Stimulated activated naive B cell treated with anti-CD40 and anti-IgM and Interleukin-4, amounts not matched to agents 10 μg/mL and 1 μg/mL and 100 μg/mL, for 72 hours (primary cell): ENCODE measurements around the gene ITGB3.

Experiments used
- ATAC-seq, 2 donors: fragments of 150-1000 bp; cut with Tn5 transposase; replicated peaks; 2 replicates each; pipeline ENCODE4 v1.10.0; 2021; ENCODE audit warnings: moderate library complexity in 1 of 2
- DNase-seq: peaks from one replicate; pipeline ENCODE4 v3.0.0; 2021
- H3K27ac Mint-ChIP-seq: one replicate; pipeline ENCODE4 v1.8.0; 2022; ENCODE audit warnings: mild to moderate bottlenecking, mixed read lengths
- H3K27me3 Mint-ChIP-seq, 2 donors: one replicate each; pipeline ENCODE4 v1.8.0; 2022; ENCODE audit warnings: mixed read lengths in 2 of 2
- H3K36me3 Mint-ChIP-seq, 2 donors: one replicate each; pipeline ENCODE4 v1.8.0; 2022; ENCODE audit warnings: mixed read lengths in 2 of 2, mild to moderate bottlenecking in 1 of 2
- H3K4me1 Mint-ChIP-seq, 2 donors: one replicate each; pipeline ENCODE4 v1.8.0; 2022; ENCODE audit warnings: mixed read lengths in 2 of 2, mild to moderate bottlenecking in 1 of 2
- H3K4me3 Mint-ChIP-seq, 2 donors: one replicate each; pipeline ENCODE4 v1.8.0; 2022; ENCODE audit warnings: mild to moderate bottlenecking in 2 of 2, mixed read lengths in 2 of 2, moderate library complexity in 1 of 2
- H3K9me3 Mint-ChIP-seq, 2 donors: one replicate each; pipeline ENCODE4 v1.8.0; 2022; ENCODE audit warnings: mixed read lengths in 2 of 2, mild to moderate bottlenecking in 1 of 2

The ITGB3 gene

DNA sequence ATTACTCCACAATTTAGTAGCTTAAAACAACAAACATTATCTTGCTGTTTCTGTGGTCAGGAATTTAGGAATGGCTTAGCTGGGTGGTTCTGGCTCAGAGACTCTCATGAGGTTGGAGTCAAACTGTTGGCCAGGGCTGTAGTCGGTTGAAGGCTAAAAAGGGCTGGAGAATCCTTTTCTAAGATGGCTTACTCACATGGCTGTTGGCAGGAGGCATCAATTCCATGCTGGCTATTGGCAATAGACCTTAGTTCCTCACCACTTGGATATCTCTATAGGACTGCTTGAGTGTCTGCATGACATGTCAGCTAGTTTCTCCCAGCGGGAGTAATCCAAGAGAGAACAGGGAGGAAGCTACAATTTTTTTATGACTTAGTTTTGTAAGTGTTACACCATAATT lies 63.5 kb downstream of the ITGB3 start:
- Mint-ChIP-seq H3K27me3 (no peaks in the 10 kb centered on the region), H3K4me1 (peaks cover 3 to 10% of the 10 kb centered on the region in 2 donors), H3K4me3 (no peak overlapping the region), H3K36me3 (peaks cover 8 to 10% of the 10 kb centered on the region in 2 donors), H3K27ac (no peak overlapping the region), H3K9me3 (peaks cover 4 to 5% of the 10 kb centered on the region in 2 donors)
- DNase-seq (no peak), ATAC-seq (no peak)

DNA sequence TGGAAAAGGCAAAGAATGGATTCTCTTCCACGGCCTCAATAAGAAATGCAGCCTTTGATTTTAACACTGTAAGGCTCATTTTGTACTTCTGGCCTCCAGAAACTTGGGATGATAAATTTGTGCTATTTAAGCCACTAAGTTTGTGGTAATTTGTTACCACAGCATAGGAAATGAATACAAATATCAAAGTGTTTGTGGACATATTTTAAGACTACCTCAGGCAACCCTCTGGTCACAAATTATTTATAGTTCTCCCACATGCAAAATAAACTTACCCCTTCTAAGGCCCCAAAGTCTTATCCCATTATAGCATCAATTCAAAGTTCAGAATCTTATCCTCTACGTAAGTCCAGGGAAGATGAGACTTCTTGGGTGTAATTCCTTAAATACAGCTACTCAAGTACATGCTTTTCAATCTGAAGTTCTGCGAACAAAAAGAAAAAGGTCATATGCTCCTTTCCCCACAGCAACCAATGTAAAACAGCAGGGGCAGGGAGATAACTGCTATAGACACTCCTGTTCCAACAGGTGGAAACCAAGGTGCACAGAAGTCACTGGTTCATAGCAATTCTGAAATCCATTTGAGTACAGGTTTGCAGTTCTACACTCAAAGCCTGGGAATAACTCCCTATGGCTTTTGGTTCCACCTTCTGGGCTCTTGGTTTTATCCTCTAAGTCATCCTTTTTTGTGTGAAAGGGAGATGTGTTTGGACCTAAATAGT lies 64.7 kb downstream of the ITGB3 start:
- H3K27me3 Mint-ChIP-seq: no peaks in the 10 kb centered on the region
- peaks cover 8% of the 10 kb centered on the region in 2 donors for H3K36me3 Mint-ChIP-seq
- ATAC-seq: no peak
- DNase-seq: no peak
- H3K4me1 Mint-ChIP-seq: peaks cover 9 to 20% of the 10 kb centered on the region in 2 donors
- H3K4me3 Mint-ChIP-seq: no peak overlapping the region
- H3K9me3 Mint-ChIP-seq: peaks cover 4 to 5% of the 10 kb centered on the region in 2 donors
- no peak overlapping the region for H3K27ac Mint-ChIP-seq

DNA sequence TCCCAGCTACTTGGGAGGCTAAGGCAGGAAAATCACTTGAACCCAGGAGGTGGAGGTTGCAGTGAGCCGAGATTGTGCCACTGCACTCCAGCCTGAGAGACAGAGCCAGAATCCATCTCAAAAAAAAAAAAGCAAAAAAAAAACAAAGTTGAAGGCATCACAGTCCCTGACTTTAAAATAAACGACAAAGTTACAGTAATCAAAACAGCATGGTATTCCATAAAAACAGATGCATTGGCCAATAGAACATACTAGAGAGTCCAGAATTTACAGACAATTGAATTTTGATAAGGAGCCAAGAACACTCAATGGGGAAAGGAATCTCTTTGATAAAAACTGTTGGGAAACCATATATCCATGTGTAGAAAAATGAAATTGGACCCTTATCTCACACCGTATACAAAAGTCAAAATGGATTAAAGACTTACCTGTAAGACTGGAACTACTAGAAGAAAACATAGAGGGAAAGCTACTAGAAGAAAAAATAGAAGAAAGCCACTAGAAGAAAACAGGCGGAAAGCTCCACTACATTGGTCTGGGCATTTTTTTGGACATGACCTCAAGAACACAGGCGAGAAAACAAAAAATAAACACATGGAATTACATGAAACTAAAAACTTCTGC lies 67.4 kb downstream of the ITGB3 start:
- no peaks in the 10 kb centered on the region for H3K27me3 Mint-ChIP-seq
- peaks cover 16 to 18% of the 10 kb centered on the region in 2 donors for H3K4me1 Mint-ChIP-seq
- H3K4me3 Mint-ChIP-seq: no peak overlapping the region
- H3K9me3 Mint-ChIP-seq: peaks cover 4 to 5% of the 10 kb centered on the region in 2 donors
- ATAC-seq (no peak), DNase-seq (no peak)
- peak overlapping the region; percentile 51 for H3K27ac Mint-ChIP-seq
- H3K36me3 Mint-ChIP-seq: peaks cover 4 to 5% of the 10 kb centered on the region in 2 donors

DNA sequence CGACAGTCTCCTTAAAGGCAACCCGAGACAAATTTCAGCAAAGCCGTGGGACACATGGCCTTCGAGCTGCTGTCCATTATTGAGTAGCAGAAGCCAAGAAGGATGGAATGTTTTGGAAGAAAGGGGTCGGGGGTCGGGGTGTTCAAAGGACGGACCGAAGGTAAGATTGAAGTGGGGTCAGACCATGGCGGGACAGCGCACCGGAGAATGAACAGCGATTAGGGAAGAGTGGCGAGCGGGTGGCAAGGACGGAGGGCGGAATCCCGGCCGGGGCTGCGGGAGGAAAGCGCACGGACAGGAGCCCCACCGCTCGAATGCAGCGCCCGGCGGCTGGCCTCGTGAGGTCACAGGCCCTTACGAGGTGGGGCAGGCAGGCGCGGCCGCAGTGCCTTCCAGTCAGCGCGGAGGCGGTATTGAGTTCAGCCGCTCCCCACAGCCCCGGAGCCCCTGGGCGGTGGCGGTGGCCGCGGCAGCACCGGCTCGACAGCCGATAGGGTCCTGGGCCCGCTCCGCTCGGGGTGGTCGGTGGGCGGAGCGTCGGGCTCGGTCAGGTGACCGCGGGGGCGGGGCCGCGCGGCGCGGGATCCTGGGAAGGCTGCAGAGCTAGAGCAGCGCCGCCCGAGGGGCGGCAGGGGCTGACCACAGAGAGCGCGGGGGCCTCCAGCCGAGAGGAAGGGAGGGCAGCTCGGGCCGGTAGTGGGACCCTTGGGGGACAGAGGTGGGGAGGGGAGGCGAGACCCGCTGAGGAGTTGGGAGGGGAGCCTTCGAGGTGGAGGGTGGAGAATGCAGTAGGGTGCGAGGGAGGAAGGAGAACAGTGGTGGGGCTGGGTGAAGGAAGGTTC lies 70.0 kb downstream of the ITGB3 start, which contains the start of gene EFCAB13:
Gene EFCAB13, plus strand, starts transcription at position 574 of the 842 bp plus-strand sequence. CDS start 4,399 bp downstream, outside the sequence.
- Mint-ChIP-seq H3K27ac (peak within 1 kb of the TSS; percentile 99), H3K36me3 (peaks cover 4 to 9% of the 10 kb centered on the region in 2 donors), H3K9me3 (peaks cover 4 to 5% of the 10 kb centered on the region in 2 donors), H3K4me1 (peaks cover 17 to 18% of the 10 kb centered on the region in 2 donors), H3K27me3 (no peaks in the 10 kb centered on the region), H3K4me3 (peak within 1 kb of the TSS; percentile 95 to 99)
- peak; percentile 83 to 86 for ATAC-seq
- peak; percentile 88 for DNase-seq

DNA sequence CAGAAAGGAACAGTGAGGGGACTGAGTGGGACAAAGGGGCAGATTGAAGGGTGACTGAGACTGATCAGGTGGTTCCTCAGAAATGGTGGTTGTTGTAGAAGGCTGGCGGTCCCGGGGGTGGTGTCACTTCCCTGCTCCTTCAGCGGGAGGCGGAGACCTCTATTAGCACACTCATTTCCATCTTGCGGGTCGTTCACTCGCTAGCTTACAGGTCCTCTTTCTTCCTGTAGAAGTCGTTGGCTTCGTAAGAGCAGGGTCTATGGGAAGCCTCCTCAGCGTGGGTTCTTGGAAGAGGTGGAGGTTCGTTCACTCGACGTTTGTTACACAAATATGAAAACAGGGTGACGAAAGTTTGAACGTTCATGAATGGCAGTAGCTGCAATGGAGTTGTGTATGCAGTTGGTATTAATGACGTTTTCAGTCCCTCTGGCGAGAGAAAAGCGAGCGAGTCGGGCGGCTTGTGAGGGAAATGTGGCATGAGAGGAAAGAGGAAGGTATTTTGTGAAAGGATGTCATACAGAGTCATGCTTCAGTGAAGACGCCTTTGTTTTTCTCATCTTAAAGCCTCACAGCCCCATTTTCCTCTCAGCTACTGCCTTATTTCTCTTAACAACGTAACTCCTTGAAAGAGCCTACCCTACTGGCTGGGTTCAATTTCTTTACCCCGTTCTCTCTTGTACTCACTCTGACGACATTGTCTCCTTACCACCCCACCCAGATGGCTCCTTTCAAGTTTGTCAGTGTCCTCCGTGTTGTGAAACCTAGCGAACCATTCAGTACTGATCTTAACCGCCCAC lies 70.8 kb downstream of the ITGB3 start:
- H3K27me3 Mint-ChIP-seq: no peaks in the 10 kb centered on the region
- peak; percentile 73 for DNase-seq
- peak overlapping the region; percentile 95 to 99 for H3K4me3 Mint-ChIP-seq
- ATAC-seq: peak; percentile 76
- H3K9me3 Mint-ChIP-seq: peaks cover 4 to 5% of the 10 kb centered on the region in 2 donors
- H3K36me3 Mint-ChIP-seq: peaks cover 4 to 12% of the 10 kb centered on the region in 2 donors
- peaks cover 17 to 18% of the 10 kb centered on the region in 2 donors for H3K4me1 Mint-ChIP-seq
- peak overlapping the region; percentile 99 for H3K27ac Mint-ChIP-seq

DNA sequence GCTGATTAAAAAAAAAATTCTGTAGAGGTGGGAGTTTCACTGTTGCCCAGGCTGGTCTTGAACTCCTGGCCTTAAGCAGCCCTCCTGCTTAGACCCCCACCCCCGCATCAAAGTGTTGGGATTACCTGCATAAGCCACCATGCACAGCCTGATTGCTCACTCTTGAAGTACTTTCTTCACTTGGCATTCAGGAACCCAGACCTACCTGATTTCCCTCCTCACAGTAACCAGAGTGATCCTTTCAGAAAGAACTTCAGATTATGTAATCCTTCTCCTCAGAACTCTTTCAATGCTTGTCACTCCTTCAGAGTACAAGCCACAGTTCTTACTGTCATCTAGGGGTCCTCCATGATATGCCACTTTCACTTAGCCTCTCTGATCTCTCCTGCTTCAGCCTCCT lies 71.5 kb downstream of the ITGB3 start:
- peak overlapping the region; percentile 99 for H3K27ac Mint-ChIP-seq
- peak overlapping the region; percentile 95 to 99 for H3K4me3 Mint-ChIP-seq

DNA sequence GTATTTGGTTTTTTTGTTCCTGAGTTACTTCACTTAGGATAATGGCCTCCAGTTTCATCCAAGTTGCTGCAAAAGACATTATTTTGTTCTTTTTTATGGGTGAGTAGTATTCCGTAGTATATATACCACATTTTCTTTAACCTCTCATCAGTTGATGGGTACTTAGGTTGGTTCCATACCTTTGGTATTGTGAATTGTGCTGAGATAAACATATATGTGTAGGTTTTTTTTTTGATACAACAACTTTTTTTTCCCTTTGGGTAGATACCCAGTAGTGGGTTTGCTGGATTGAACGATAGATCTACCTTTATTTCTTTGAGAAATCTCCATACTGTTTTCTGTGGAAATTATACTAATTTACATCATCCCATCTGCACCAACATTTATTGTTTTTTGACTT lies 76.9 kb downstream of the ITGB3 start:
- Mint-ChIP-seq H3K9me3 (no peaks in the 10 kb centered on the region), H3K27me3 (no peaks in the 10 kb centered on the region), H3K36me3 (peaks cover 29 to 45% of the 10 kb centered on the region in 2 donors), H3K4me1 (peaks cover 2% of the 10 kb centered on the region in 2 donors), H3K4me3 (no peak overlapping the region), H3K27ac (no peak overlapping the region)
- DNase-seq (no peak), ATAC-seq (no peak)

More for the DNA sequence above, 71.5 kb downstream of the ITGB3 start:
- ATAC-seq: no peak
- Mint-ChIP-seq H3K36me3 (peaks cover 4 to 16% of the 10 kb centered on the region in 2 donors), H3K4me1 (peaks cover 17 to 18% of the 10 kb centered on the region in 2 donors), H3K27me3 (no peaks in the 10 kb centered on the region), H3K9me3 (peaks cover 4 to 5% of the 10 kb centered on the region in 2 donors)
- no peak for DNase-seq

DNA sequence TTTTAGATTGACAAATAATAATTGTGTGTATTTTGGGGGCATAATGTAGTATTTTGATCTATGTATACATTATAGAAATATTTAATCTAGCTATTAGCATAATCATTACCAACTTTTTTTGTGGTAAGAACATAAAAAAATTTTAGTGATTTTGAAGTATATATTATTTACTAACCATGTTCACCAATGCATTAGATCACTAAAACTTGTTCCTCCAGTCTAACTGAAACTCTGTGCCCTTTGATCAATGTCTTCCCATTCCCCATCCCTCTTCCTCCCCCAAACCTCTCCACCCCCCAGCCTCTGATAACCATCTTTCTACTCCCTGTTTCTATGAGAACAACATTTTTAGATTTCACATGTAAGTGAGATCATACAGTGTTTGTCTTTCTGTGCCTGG lies 78.7 kb downstream of the ITGB3 start:
- Mint-ChIP-seq H3K36me3 (peaks cover 34 to 52% of the 10 kb centered on the region in 2 donors), H3K27ac (no peak overlapping the region), H3K4me3 (no peak overlapping the region)

DNA sequence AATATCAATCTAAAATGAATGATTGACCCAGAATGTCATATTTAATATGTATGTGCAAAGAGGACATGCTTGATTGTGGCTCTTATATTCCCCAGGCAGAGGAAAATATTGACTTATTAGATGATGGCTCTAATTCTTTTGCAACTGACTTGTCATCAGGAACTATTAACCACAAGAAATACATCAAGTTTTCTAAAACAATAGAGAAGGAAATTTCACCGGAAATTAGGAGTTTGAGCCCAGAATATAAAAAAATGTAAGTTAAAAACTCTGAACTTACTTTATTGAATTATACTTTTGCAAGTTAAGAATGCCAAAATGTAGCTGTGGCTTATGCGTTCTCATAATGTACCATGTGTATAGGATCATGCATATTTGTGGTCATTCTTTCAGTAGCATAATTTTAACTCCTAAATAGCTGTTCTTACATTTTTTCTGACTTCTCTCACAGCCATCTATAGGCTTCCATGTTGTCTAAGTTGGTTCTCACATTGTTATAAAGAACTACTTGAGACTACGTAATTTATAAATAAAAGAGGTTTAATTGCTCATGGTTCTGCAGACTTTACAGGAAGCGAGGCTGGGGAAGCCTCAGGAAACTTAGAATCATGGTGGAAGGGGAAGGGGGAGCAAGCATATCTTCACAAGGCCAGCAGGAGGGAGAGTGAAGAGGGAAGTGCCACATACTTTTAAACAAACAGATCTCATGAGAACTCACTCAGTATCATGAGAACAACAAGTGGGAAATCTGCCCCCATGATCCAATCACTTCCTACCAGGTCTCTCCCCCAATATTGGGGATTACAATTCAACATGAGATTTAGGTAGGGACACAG lies 81.7 kb downstream of the ITGB3 start:
- DNase-seq: no peak
- H3K27ac Mint-ChIP-seq: peak overlapping the region; percentile 56
- no peak for ATAC-seq
- H3K27me3 Mint-ChIP-seq: no peaks in the 10 kb centered on the region
- no peaks in the 10 kb centered on the region for H3K4me1 Mint-ChIP-seq
- H3K9me3 Mint-ChIP-seq: no peaks in the 10 kb centered on the region
- peaks cover 40 to 49% of the 10 kb centered on the region in 2 donors for H3K36me3 Mint-ChIP-seq
- H3K4me3 Mint-ChIP-seq: no peak overlapping the region

More for the DNA sequence above, 78.7 kb downstream of the ITGB3 start:
- Mint-ChIP-seq H3K27me3 (no peaks in the 10 kb centered on the region), H3K9me3 (no peaks in the 10 kb centered on the region), H3K4me1 (peaks cover 0 to 1% of the 10 kb centered on the region in 2 donors)
- no peak for ATAC-seq
- DNase-seq: no peak

DNA sequence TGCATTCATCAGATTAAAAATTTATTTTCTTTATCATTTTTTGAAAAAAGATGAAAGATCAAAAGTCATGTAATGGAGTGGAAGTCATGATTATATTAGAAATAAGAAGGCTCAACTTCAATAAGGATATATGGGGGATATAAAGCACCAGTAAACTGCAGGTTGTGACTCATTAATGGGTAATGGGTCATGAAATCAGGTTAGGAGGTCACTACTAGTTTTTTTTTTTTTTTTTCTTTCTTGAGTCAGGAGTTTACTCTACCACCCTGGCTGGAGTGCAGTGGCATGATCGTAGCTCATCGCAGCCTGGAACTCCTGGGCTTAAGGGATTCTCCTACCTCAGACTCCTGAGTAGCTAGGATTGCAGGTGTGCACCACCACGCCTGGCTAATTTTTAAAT lies 84.4 kb downstream of the ITGB3 start:
- Mint-ChIP-seq H3K9me3 (no peaks in the 10 kb centered on the region), H3K4me1 (no peaks in the 10 kb centered on the region), H3K36me3 (peaks cover 30 to 41% of the 10 kb centered on the region in 2 donors), H3K4me3 (no peak overlapping the region), H3K27ac (no peak overlapping the region), H3K27me3 (no peaks in the 10 kb centered on the region)
- no peak for ATAC-seq
- DNase-seq: no peak

DNA sequence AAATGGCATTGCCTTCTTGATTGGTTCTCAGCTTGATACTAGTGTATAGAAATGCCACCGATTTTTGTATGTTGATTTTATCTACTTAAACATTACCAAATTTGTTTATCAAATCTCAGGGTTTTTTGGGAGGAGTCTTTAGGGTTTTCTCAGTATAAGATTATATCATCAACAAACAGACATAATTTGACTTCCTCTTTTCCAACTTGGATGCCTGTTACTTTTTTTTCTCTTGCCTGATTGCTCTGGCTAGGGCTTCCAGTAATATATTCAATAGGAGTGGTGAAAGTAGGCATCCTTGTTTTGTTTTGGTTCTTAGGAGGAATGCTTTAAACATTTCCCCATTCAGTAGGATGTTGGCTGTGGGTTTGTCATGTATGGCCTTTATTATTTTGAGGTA lies 99.2 kb downstream of the ITGB3 start:
- ATAC-seq (no peak), DNase-seq (no peak)
- Mint-ChIP-seq H3K36me3 (peaks cover 39 to 40% of the 10 kb centered on the region in 2 donors), H3K4me1 (peaks cover 4 to 14% of the 10 kb centered on the region in 2 donors), H3K27me3 (no peaks in the 10 kb centered on the region), H3K9me3 (no peaks in the 10 kb centered on the region), H3K27ac (no peak overlapping the region), H3K4me3 (no peak overlapping the region)

DNA sequence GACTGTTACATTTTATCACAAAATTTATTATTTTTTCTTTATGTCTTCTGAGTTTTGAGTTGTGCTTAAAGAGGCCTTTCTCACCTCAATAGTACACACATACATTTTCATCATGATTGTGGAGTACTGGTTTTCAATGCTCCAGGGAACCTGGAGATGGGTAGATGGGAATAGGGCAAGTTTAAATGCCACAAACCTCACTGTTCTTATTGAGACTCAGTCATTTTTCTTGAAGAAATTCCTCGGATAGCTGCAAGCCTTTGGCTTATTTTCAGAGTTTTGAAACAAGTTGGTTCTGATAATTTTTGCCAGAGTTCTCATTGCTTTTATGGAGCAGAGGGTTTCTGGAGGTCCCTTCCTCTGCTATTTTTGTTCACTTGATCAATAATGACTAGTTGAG lies 105.0 kb downstream of the ITGB3 start:
- Mint-ChIP-seq H3K36me3 (peaks cover 28 to 36% of the 10 kb centered on the region in 2 donors), H3K27me3 (no peaks in the 10 kb centered on the region), H3K27ac (no peak overlapping the region), H3K9me3 (no peaks in the 10 kb centered on the region), H3K4me1 (peaks cover 2 to 4% of the 10 kb centered on the region in 2 donors), H3K4me3 (no peak overlapping the region)
- DNase-seq: no peak
- no peak for ATAC-seq
